Measurements from ENCODE around the gene CBARP. TPM values are rescaled to one million over a fixed set of nuclear protein-coding genes. Genes with fewer than 3 reads are reported as not detected.

Gene CBARP
- total and polyA plus RNA-seq, 2 of the 13 experiments (the other 11 are each of a cell fraction or from before 2014, with no cell fraction given) = 1.2 to 1.4 TPM

GRCh38 chr19:1244693-1245451, 7.1 kb upstream of the CBARP start (continued):
- TF ChIP-seq ZBTB33 (CRISPR knock-in tag; IDR thresholded peaks at IDR 0.05) (peak; percentile 61; the same call in 1 of the 2 replicates), MXD3 (CRISPR knock-in tag; IDR thresholded peaks at IDR 0.05) (peak; percentile 17; the same call in 1 of the 2 replicates), PAX8 (CRISPR knock-in tag; IDR thresholded peaks at IDR 0.05; ENCODE audit: borderline replicate concordance) (no peak), MXI1 (IDR thresholded peaks at IDR 0.05; ENCODE audit: borderline replicate concordance, low read depth, low read length) (no peak; the same call in 2 of the 3 replicates), CENPBD1 (CRISPR knock-in tag; IDR thresholded peaks at IDR 0.05; ENCODE audit: borderline replicate concordance, low read depth) (no peak), ZNF18 (CRISPR knock-in tag; IDR thresholded peaks at IDR 0.05; ENCODE audit: insufficient replicate concordance) (no peak), SKI (IDR thresholded peaks at IDR 0.05; ENCODE audit: partially characterized antibody) (peak; percentile 90), TIGD3 (CRISPR knock-in tag; IDR thresholded peaks at IDR 0.05; ENCODE audit: borderline replicate concordance) (no peak), ZNF740 (CRISPR knock-in tag; IDR thresholded peaks at IDR 0.05) (peak; percentile 65; the same call in 1 of the 2 replicates), LCORL (IDR thresholded peaks at IDR 0.05) (no peak), LCORL (CRISPR knock-in tag; IDR thresholded peaks at IDR 0.05) (peak; percentile 97), ZC3H13 (CRISPR knock-in tag; IDR thresholded peaks at IDR 0.05) (peak; percentile 94), ARID3A (IDR thresholded peaks at IDR 0.05; ENCODE audit: low read depth, low read length) (no peak), HMGXB4 (CRISPR knock-in tag; IDR thresholded peaks at IDR 0.05; ENCODE audit: borderline replicate concordance in 1 of 2, low read depth in 1 of 2) (peak; percentile 80 to 81), ZNF354B (CRISPR knock-in tag; IDR thresholded peaks at IDR 0.05) (no peak), NR2F6 (IDR thresholded peaks at IDR 0.05) (peak; percentile 97), NR2F6 (CRISPR knock-in tag; IDR thresholded peaks at IDR 0.05) (peak; percentile 99), DR1 (CRISPR knock-in tag; IDR thresholded peaks at IDR 0.05) (peak; percentile 44; the same call in 1 of the 2 replicates), FLYWCH1 (CRISPR knock-in tag; IDR thresholded peaks at IDR 0.05) (no peak)
